H9 (cell line): Measurements from ENCODE around the gene HDAC7. TPM values are rescaled to one million over a fixed set of nuclear protein-coding genes. Genes with fewer than 3 reads are reported as not detected.

Experiments used
- DNase-seq: peaks from one replicate; pipeline ENCODE4 v3.0.0-alpha.2; 2017
- H2AFZ ChIP-seq: one replicate; pipeline ENCODE4 v1.6.1; 2013; ENCODE audit warnings: mild to moderate bottlenecking, low read length, control low read depth, moderate library complexity
- H2AK5ac ChIP-seq: 2 replicates; pipeline ENCODE4 v1.6.1; 2013; ENCODE audit warnings: low read length, control low read depth, mixed read lengths; ENCODE audit not compliant: insufficient read length
- H2BK120ac ChIP-seq: one replicate; pipeline ENCODE4 v1.6.1; 2013; ENCODE audit warnings: low read depth, mild to moderate bottlenecking, low read length, control low read depth, inconsistent platforms; ENCODE audit not compliant: poor library complexity, severe bottlenecking
- H2BK12ac ChIP-seq: 2 replicates; pipeline ENCODE4 v1.6.1; 2013; ENCODE audit warnings: low read length, control low read depth, mixed read lengths, low read depth; ENCODE audit not compliant: insufficient read length
- H2BK15ac ChIP-seq: 2 replicates; pipeline ENCODE4 v1.6.1; 2013; ENCODE audit warnings: low read depth, low read length, control low read depth
- H2BK20ac ChIP-seq: one replicate; pipeline ENCODE4 v1.6.1; 2013; ENCODE audit warnings: low read depth, mild to moderate bottlenecking, low read length, control low read depth, inconsistent platforms; ENCODE audit not compliant: poor library complexity, severe bottlenecking
- H2BK5ac ChIP-seq: 2 replicates; pipeline ENCODE4 v1.6.1; 2013; ENCODE audit warnings: low read length, control low read depth, mixed read lengths; ENCODE audit not compliant: insufficient read length
- H3K14ac ChIP-seq: 2 replicates; pipeline ENCODE4 v1.6.1; 2013; ENCODE audit warnings: low read length, control low read depth; ENCODE audit not compliant: insufficient read depth
- H3K18ac ChIP-seq: 2 replicates; pipeline ENCODE4 v1.6.1; 2013; ENCODE audit warnings: low read depth, mild to moderate bottlenecking, mixed read lengths, low read length, control low read depth; ENCODE audit not compliant: insufficient read length
- H3K23ac ChIP-seq: 2 replicates; pipeline ENCODE4 v1.6.1; 2013; ENCODE audit warnings: low read length, control low read depth, mixed read lengths, low read depth; ENCODE audit not compliant: insufficient read length
- H3K23me2 ChIP-seq: 2 replicates; pipeline ENCODE4 v1.6.1; 2013; ENCODE audit warnings: low read depth, mild to moderate bottlenecking, mixed read lengths, low read length, control low read depth; ENCODE audit not compliant: insufficient read length, poor library complexity, severe bottlenecking
- H3K27ac ChIP-seq: 2 replicates; pipeline ENCODE4 v1.5.1; 2013; ENCODE audit warnings: low read length, control low read depth, mixed read lengths, low read depth; ENCODE audit not compliant: insufficient read length
- H3K27me3 ChIP-seq: 2 replicates; pipeline ENCODE4 v1.6.1; 2013; ENCODE audit warnings: low read length, control low read depth, inconsistent platforms; ENCODE audit not compliant: insufficient read depth
- H3K4ac ChIP-seq: 2 replicates; pipeline ENCODE4 v1.6.1; 2013; ENCODE audit warnings: low read depth, mild to moderate bottlenecking, control low read depth, inconsistent platforms, low read length, moderate library complexity
- H3K4me1 ChIP-seq: 2 replicates; pipeline ENCODE4 v1.6.1; 2013; ENCODE audit warnings: low read length, control low read depth, inconsistent platforms; ENCODE audit not compliant: insufficient read depth
- H3K4me2 ChIP-seq: 2 replicates; pipeline ENCODE4 v1.6.1; 2013; ENCODE audit warnings: low read length, control low read depth, mixed read lengths; ENCODE audit not compliant: insufficient read length, insufficient read depth
- H3K56ac ChIP-seq: 2 replicates; pipeline ENCODE4 v1.6.1; 2013; ENCODE audit warnings: low read depth, mild to moderate bottlenecking, mixed read lengths, low read length, control low read depth; ENCODE audit not compliant: insufficient read length
- H3K79me1 ChIP-seq: 2 replicates; pipeline ENCODE4 v1.6.1; 2013; ENCODE audit warnings: low read depth, mild to moderate bottlenecking, moderate library complexity, low read length, control low read depth, inconsistent platforms; ENCODE audit not compliant: insufficient read depth, poor library complexity, severe bottlenecking
- H3K79me2 ChIP-seq: 2 replicates; pipeline ENCODE4 v1.6.1; 2013; ENCODE audit warnings: low read length, control low read depth, inconsistent platforms; ENCODE audit not compliant: insufficient read depth
- H3K9ac ChIP-seq: 2 replicates; pipeline ENCODE4 v1.6.1; 2013; ENCODE audit warnings: low read length, control low read depth, mixed read lengths; ENCODE audit not compliant: insufficient read length; ENCODE audit errors: extremely low read depth
- H3K9me3 ChIP-seq: one replicate; pipeline ENCODE4 v1.6.1; 2013; ENCODE audit warnings: low read depth, low read length, inconsistent platforms; ENCODE audit not compliant: control insufficient read depth
- H3T11ph ChIP-seq: one replicate; pipeline ENCODE4 v1.6.1; 2013; ENCODE audit warnings: mild to moderate bottlenecking, low read length, control low read depth, inconsistent platforms
- H4K20me1 ChIP-seq: one replicate; pipeline ENCODE4 v1.6.1; 2013; ENCODE audit not compliant: control insufficient read depth, insufficient read length, insufficient read depth
- H4K5ac ChIP-seq: 2 replicates; pipeline ENCODE4 v1.6.1; 2013; ENCODE audit warnings: low read depth, mild to moderate bottlenecking, mixed read lengths, low read length, control low read depth; ENCODE audit not compliant: insufficient read length
- H4K8ac ChIP-seq: replicated peaks from 2 replicates; pipeline ENCODE4 v1.6.1; 2013; ENCODE audit warnings: low read length, control low read depth, mixed read lengths, low read depth; ENCODE audit not compliant: insufficient read length
- H4K91ac ChIP-seq: 2 replicates; pipeline ENCODE4 v1.6.1; 2013; ENCODE audit warnings: low read depth, mild to moderate bottlenecking, moderate library complexity, mixed read lengths, low read length, control low read depth; ENCODE audit not compliant: insufficient read length
- H3K27ac Mint-ChIP-seq, 3 experiments: 2 replicates in 2 of 3; 3 replicates in 1 of 3; pipeline ENCODE4 v1.8.0; 2020 to 2021; ENCODE audit warnings: mixed read lengths in 3 of 3, mild to moderate bottlenecking in 1 of 3, moderate library complexity in 1 of 3
- H3K27me3 Mint-ChIP-seq: 2 replicates; pipeline ENCODE4 v1.8.0; 2021; ENCODE audit warnings: low read depth, mild to moderate bottlenecking, moderate library complexity, mixed read lengths
- H3K36me3 Mint-ChIP-seq, 3 experiments: 2 replicates in 2 of 3; 3 replicates in 1 of 3; pipeline ENCODE4 v1.8.0; 2020 to 2021; ENCODE audit warnings: low read depth in 3 of 3, mixed read lengths in 3 of 3; ENCODE audit not compliant: insufficient read depth in 1 of 3
- H3K4me1 Mint-ChIP-seq, 2 experiments: 2 replicates each; pipeline ENCODE4 v1.8.0; 2020; ENCODE audit warnings: mixed read lengths in 2 of 2
- H3K4me3 Mint-ChIP-seq, 2 experiments: 2 replicates in 1 of 2; 3 replicates in 1 of 2; pipeline ENCODE4 v1.8.0; 2020 to 2021; ENCODE audit warnings: mild to moderate bottlenecking in 2 of 2, mixed read lengths in 2 of 2, moderate library complexity in 1 of 2
- H3K9me3 Mint-ChIP-seq, 2 experiments: 2 replicates in 1 of 2; 3 replicates in 1 of 2; pipeline ENCODE4 v1.8.0; 2020; ENCODE audit warnings: mild to moderate bottlenecking in 2 of 2, mixed read lengths in 2 of 2, moderate library complexity in 1 of 2
- WGBS: extraction: QIAGEN DNeasy Blood & Tissue Kit; methylation state at CpG from one replicate; pipeline ENCODE4 v1.1.7; 2013; ENCODE audit warnings: missing lambda C conversion rate, low lambda C conversion rate, mixed read lengths; ENCODE audit not compliant: insufficient read length; ENCODE audit errors: extremely low coverage; 5-methylcytosine and 5-hydroxymethylcytosine counted together
- total RNA-seq: library from RNA; stranded (reverse); gene quantifications from 2 replicates; pipeline ENCODE4 v1.2.1, GENCODE V29; 2021
- TF ChIP-seq, protein P1 (sequence below): fragments of 200-600 bp; sonication (generic); conservative IDR thresholded peaks from 3 replicates; pipeline ENCODE4 v1.8.0; 2021; ENCODE audit warnings: antibody characterized with exemption, mild to moderate bottlenecking

The HDAC7 gene
- total RNA-seq, 1 experiment from 2014 or later, result 72.1 TPM

DNA sequence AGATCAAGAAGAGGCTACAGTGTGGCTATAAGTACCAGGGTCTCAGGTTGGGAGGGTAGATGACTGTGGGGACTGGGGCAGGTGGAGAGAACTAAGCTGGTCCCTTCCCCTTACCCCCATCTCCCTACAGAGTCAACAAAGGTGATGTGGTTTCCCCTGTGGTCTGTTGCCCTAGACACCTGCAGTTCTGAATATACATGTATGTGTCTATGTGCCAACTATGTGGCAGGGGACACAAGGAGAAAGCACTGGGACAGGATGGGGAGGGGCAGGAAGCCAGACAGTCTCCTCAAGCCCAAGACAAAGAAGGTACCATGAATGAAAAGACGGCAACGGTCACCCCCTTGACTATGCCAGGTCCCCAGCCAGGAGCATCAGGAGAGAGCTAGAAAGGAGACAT is 4.5 kb upstream of the HDAC7 start:
- Histone ChIP-seq H3K4me1 (peaks cover 15% of the 10 kb centered on the region; the same call in 1 of the 2 replicates), H3K23me2 (peaks cover 3% of the 10 kb centered on the region), H3K27ac (no peak overlapping the region), H3K18ac (no peak overlapping the region), H3K27me3 (no peaks in the 10 kb centered on the region), H2AFZ (no peak overlapping the region), H2BK20ac (no peak overlapping the region), H2AK5ac (no peak overlapping the region), H2BK5ac (no peak overlapping the region), H3K23ac (no peak overlapping the region), H4K91ac (no peak overlapping the region), H3K4me2 (no peak overlapping the region), H2BK120ac (no peak overlapping the region), H3K79me2 (no peaks in the 10 kb centered on the region), H2BK15ac (no peak overlapping the region), H4K8ac (no peak overlapping the region), H2BK12ac (no peak overlapping the region), H3K9ac (no peak overlapping the region), H3K4ac (no peak overlapping the region), H3K14ac (no peak overlapping the region), H3K56ac (no peak overlapping the region), H3K9me3 (no peaks in the 10 kb centered on the region), H4K5ac (no peak overlapping the region), H4K20me1 (no peaks in the 10 kb centered on the region), H3T11ph (no peak overlapping the region), H3K79me1 (no peaks in the 10 kb centered on the region)
- Mint-ChIP-seq H3K27ac (no peak overlapping the region), H3K4me3 (no peak overlapping the region), H3K27me3 (peaks cover 12% of the 10 kb centered on the region), H3K9me3 (no peaks in the 10 kb centered on the region), H3K4me1 (peaks cover 44 to 52% of the 10 kb centered on the region in 2 experiments), H3K36me3 (no peaks in the 10 kb centered on the region)
- no peak for DNase-seq
- TF ChIP-seq, protein P1, sequence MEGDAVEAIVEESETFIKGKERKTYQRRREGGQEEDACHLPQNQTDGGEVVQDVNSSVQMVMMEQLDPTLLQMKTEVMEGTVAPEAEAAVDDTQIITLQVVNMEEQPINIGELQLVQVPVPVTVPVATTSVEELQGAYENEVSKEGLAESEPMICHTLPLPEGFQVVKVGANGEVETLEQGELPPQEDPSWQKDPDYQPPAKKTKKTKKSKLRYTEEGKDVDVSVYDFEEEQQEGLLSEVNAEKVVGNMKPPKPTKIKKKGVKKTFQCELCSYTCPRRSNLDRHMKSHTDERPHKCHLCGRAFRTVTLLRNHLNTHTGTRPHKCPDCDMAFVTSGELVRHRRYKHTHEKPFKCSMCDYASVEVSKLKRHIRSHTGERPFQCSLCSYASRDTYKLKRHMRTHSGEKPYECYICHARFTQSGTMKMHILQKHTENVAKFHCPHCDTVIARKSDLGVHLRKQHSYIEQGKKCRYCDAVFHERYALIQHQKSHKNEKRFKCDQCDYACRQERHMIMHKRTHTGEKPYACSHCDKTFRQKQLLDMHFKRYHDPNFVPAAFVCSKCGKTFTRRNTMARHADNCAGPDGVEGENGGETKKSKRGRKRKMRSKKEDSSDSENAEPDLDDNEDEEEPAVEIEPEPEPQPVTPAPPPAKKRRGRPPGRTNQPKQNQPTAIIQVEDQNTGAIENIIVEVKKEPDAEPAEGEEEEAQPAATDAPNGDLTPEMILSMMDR, result no peak
- no CpG with 5 or more reads among the region's 2 CpGs for WGBS
